ENCODE results near the gene ZDHHC16.
A peak's percentile ranks its signal among the peaks of the same experiment; 100 is the strongest.
"Not testable (repeated sequence)": the region's sequence is repeated elsewhere in the genome, so short reads cannot be mapped to it uniquely, and the experiment has no call there.

ZDHHC16 gene

DNA sequence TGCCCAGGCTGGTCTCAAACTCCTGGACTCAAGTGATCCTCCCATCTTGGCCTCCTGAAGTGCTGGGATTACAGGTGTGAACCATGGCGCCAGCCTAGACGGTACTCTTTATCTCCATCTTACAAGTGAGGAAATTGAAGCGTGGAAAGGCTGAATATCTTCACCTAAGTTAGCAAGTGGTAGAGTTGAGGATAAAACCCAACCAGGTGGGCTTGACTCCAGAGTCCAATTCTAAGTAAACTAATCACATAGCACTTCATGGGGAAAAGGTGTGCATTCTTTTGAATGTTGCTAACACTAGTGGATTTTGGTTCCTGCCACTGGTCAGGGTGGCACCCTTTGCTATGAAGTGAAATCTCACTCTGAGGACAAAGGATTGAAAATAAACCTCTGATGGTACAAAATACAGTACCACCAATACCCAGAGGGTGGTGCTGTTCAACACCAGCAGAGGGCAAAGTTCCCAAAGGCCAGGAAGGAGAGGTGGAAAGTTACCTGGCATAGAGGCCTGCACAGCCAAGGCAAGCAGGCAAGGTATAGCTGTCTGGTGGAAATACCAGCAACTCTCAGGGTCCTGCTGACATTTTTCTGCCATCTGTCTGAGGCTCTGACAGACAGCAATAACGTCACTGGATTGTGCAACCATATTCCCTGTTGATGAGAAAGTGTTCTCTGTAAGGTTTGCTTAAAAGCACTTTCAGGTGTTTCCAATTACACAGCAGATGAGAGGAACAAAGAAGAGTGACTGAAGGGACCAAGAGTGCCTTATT, 17.6 kb downstream of the ZDHHC16 start:
- no peak overlapping the region for H3K4me3 ChIP-seq (ENCODE audit: low read length)
- peak; percentile 88 for DNase-seq (ENCODE audit: low read depth)
- TF ChIP-seq, protein P1, sequence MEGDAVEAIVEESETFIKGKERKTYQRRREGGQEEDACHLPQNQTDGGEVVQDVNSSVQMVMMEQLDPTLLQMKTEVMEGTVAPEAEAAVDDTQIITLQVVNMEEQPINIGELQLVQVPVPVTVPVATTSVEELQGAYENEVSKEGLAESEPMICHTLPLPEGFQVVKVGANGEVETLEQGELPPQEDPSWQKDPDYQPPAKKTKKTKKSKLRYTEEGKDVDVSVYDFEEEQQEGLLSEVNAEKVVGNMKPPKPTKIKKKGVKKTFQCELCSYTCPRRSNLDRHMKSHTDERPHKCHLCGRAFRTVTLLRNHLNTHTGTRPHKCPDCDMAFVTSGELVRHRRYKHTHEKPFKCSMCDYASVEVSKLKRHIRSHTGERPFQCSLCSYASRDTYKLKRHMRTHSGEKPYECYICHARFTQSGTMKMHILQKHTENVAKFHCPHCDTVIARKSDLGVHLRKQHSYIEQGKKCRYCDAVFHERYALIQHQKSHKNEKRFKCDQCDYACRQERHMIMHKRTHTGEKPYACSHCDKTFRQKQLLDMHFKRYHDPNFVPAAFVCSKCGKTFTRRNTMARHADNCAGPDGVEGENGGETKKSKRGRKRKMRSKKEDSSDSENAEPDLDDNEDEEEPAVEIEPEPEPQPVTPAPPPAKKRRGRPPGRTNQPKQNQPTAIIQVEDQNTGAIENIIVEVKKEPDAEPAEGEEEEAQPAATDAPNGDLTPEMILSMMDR (conservative IDR thresholded peaks at IDR 0.05; ENCODE audit: low read length), result peak; percentile 89

- TF ChIP-seq, protein P1 (conservative IDR thresholded peaks at IDR 0.05; ENCODE audit: low read length), result no peak
- no peak for DNase-seq (ENCODE audit: low read depth)
- H3K4me3 ChIP-seq (ENCODE audit: low read length), result no peak overlapping the region
These were observed 18.3 kb downstream of the ZDHHC16 start for GRCh38 chr10:97464226-97464625.

DNA sequence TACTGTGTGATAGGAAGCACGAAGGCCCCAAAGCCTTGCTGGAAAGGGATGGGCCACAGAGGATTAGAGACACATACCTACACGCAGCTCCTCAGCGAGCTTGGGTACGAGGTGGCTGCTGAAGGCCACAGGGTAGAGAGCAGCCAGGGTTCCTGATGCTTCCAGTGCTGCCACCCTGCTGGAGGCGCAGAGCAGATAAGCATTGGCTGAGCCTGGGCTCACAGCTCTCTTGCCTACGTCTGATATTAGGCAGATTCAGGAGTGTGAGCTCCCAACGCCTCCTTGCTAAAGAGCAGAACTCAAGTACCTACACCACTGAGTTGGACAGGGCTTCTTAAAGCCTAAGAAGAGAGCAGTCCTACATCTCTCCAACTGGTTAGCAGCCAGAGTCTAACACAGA, 20.0 kb downstream of the ZDHHC16 start:
- no peak for DNase-seq (ENCODE audit: low read depth)
- no peak overlapping the region for H3K4me3 ChIP-seq (ENCODE audit: low read length)
- TF ChIP-seq, protein P1 (conservative IDR thresholded peaks at IDR 0.05; ENCODE audit: low read length), result no peak

GRCh38 chr10:97466755-97467154, 20.8 kb downstream of the ZDHHC16 start:
- peak; percentile 37 for DNase-seq (ENCODE audit: low read depth)
- TF ChIP-seq, protein P1 (conservative IDR thresholded peaks at IDR 0.05; ENCODE audit: low read length), result no peak
- H3K4me3 ChIP-seq (ENCODE audit: low read length), result no peak overlapping the region

GRCh38 chr10:97468162-97468561, 22.2 kb downstream of the ZDHHC16 start:
- H3K4me3 ChIP-seq (ENCODE audit: low read length), result no peak overlapping the region
- TF ChIP-seq, protein P1 (conservative IDR thresholded peaks at IDR 0.05; ENCODE audit: low read length), result no peak
- no peak for DNase-seq (ENCODE audit: low read depth)

DNA sequence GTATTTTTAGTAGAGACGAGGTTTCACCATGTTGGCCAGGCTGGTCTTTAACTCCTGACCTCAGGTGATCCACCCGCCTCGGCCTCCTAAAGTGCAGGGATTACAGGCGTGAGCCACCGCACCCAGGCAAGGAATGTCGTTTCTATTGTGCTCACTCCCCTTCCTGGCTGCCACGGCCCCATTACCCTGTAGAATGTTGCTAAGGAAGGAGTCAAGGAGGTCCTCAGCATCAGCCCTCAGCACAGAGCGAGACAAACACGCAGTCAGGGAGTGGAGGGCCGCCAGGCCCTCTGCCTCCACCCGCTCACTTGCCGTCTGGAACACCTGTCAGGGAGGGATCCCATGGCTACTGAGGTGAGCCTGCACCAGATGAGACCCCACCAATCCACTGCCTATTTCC, 22.8 kb downstream of the ZDHHC16 start:
- not testable (repeated sequence) for H3K4me3 ChIP-seq (ENCODE audit: low read length); DNase-seq (ENCODE audit: low read depth)

GRCh38 chr10:97474918-97475317, 28.9 kb downstream of the ZDHHC16 start:
- DNase-seq (ENCODE audit: low read depth), result no peak
- H3K4me3 ChIP-seq (ENCODE audit: low read length), result no peak overlapping the region
- TF ChIP-seq, protein P1 (conservative IDR thresholded peaks at IDR 0.05; ENCODE audit: low read length), result no peak
